Testis (tissue), 2 donors: ENCODE data around the gene RGS17.

Source experiments
- CTCF ChIP-seq, 3 experiments: fragments of 450-650 bp in 2 of 3; fragments of 200-600 bp in 1 of 3; sonication (generic) in 1 of 3; IDR thresholded peaks; one replicate each; pipeline ENCODE4 v1.5.1; 2016 to 2019; ENCODE audit warnings: antibody characterized with exemption in 3 of 3, mild to moderate bottlenecking in 2 of 3, moderate library complexity in 1 of 3
- POLR2A ChIP-seq: fragments of 450-650 bp; IDR thresholded peaks from one replicate; pipeline ENCODE4 v1.6.1; 2017; ENCODE audit warnings: antibody characterized with exemption, mild to moderate bottlenecking, moderate library complexity

GRCh38 chr6:153087436-153087835 is 43.6 kb downstream of the RGS17 start:
- TF ChIP-seq CTCF (IDR thresholded peaks at IDR 0.05) (no peak), POLR2A (no peak)
